ENCODE results near the gene GLRX3. TPM values are rescaled to one million over a fixed set of nuclear protein-coding genes. Genes with fewer than 3 reads are reported as not detected.

The GLRX3 gene
- polyA plus RNA-seq, 3 donors = 37.2 to 67.3 (median 65.7) TPM

GRCh38 chr10:130177250-130177649 is 41.1 kb downstream of the GLRX3 start:
- no peak overlapping the region for H3K27ac ChIP-seq (ENCODE audit: low read depth, low read length)
- 80 to 92% (median 86%) methylated on average over 7 of the region's 7 CpGs for WGBS, 3 donors

DNA sequence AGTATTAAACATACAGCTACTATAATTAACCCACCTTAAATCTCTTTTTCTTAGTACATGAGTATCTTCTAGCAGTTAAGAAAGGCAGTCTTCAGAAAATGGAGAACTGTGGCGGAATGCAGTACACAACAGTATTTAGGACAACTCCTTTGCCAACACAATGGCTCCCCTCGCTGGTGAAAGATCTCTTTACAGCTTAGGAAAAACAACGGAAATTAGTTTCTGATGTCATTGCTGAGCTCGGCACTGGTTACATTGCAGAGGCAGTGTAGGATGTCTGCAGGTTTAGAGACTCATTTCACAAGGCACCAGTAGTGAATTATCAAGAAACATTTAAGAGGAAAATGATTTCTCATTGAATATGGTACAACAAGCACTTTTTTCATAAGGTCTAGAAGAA is 43.4 kb downstream of the GLRX3 start:
- 29 to 54% (median 48%) methylated on average over 4 of the region's 4 CpGs for WGBS, 3 donors
- H3K27ac ChIP-seq (ENCODE audit: low read depth, low read length) = no peak overlapping the region

DNA sequence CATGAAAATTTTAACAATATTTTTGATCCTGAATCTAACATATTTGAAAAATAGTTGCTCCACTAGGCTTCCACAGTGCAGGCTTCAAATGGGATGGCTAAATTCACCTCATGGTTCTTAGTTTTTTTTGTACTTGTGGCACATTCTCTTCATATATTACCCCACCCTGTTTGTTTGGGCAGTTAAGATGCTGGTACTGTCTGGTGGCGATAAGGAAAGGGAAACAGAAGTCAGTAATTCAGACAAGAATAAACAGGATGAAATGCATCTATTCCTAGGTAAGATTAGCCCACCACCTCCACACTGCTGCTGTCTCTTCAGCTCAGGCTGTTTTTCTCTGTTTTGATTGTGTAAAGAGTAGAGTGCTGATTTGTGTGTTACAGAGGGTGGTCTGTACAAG is 44.2 kb downstream of the GLRX3 start:
- 88 to 100% (median 93%) methylated on average over 1 of the region's 1 CpG for WGBS, 3 donors
- no peak overlapping the region for H3K27ac ChIP-seq (ENCODE audit: low read depth, low read length)

- WGBS, 3 donors = 70 to 89% (median 73%) methylated on average over 5 of the region's 5 CpGs
Measured at GRCh38 chr10:130181858-130182257, 45.7 kb downstream of the GLRX3 start.

DNA sequence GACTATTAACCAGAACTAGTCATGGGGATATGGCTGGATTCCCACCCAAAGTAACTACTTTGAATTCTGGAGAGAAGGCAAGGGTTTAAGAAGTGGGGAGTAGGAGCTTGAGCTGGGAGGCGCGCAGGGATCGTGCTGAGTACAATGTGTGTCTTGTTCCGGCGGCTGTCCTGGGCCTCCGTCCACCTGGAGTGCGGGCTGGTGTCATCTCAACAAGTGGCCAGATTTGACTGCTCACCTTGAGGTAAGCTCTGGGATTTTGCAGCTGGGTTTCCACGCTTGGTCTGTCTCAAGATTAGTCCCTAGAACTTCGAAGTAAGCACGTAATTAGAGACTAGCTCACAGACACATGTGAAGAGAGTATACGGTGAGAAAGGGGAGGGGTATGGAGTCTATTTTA is 49.4 kb downstream of the GLRX3 start:
- no peak overlapping the region for H3K27ac ChIP-seq (ENCODE audit: low read depth, low read length)
- 89 to 93% (median 91%) methylated on average over 11 of the region's 11 CpGs for WGBS, 3 donors

More at GRCh38 chr10:130181858-130182257, 45.7 kb downstream of the GLRX3 start:
- H3K27ac ChIP-seq (ENCODE audit: low read depth, low read length) = no peak overlapping the region

DNA sequence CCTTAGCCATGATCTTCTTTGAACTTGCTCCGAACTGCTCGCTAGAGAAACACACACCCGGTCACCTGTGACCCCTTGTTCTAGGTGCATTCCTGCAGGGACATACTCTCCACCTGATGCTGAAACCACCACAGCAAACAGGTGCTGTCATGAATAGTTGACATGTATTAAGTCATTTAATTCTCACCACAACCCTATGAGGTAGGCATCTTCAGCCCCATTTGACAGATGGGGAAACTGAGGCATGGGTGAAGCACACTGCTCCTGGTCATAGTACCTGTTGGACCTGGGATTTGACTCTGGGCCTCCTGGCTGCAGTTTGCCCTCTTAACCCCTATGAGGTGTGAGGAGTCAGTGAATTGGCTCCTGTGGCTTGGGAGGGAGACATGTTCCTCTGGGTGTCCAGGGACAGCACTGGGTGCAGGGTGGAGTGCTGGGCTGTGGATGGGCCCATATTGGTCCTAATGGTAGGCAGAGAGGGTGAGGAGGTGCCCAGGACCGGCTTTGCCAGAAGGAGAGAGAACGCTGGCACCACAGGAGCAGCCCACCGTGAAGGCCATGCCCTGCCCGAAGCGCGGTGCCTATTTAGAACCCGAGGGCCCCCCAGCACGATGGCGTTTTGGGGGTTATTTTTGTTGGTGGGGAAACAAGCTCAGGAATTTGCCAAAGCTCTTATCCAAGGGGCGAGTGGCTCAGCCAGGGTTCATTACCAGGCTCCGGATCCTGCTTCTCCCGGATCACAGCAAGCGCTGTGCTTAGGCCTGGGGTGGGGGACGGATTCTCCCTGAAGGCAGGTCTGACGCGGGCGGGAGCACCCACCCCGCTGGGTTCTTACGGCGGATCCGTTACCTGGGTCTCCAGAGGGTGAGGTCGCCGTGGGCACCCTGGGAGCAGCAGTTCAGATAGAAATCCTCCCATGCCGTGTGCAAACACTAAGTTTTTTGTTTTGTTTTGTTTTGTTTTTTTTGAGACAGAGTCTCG is 52.3 kb downstream of the GLRX3 start:
- 92 to 94% (median 93%) methylated on average over 28 of the region's 28 CpGs for WGBS, 3 donors
- H3K27ac ChIP-seq (ENCODE audit: low read depth, low read length) = no peak overlapping the region

- 82 to 84% (median 83%) methylated on average over 25 of the region's 25 CpGs for WGBS, 3 donors
- H3K27ac ChIP-seq (ENCODE audit: low read depth, low read length) = no peak overlapping the region
Measured at GRCh38 chr10:130189608-130190054, 53.4 kb downstream of the GLRX3 start.

DNA sequence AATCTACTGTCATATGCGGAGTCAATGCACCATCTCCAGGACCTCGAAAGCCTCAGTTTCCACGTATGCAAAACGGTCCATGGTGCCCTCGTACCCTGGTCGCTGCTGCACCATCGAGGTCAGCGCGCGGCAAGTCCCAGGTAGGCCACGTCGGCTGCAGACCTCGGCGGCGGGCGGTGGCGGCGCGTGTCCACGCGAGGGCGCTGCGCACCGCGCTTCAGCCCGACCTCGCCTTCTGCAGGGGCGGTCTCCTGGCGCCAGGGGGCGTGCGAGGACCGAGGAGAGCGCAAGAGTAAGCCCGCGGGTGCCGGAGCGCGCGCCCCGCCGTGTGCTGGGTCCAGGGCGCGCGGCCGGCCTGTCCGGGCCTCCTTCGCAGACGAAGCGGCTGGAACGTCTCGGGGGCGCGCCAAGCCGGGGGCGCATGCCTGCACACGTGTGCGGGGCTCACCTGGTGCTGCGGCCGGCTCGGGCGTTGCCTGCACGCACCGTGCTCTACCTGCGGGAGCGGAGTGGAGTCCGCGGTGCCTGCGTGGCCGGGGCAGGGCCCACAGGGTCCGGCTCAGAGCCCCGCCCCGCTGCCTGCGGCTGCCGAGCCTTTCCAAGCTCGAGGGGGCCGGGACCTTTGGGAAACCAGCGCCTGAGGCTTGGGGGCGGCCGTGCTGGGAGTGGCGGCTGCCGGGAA is 54.0 kb downstream of the GLRX3 start:
- 2% methylated on average over 77 to 81 of the region's 81 CpGs for WGBS, 3 donors
- H3K27ac ChIP-seq (ENCODE audit: low read depth, low read length) = no peak overlapping the region

- no peak overlapping the region for H3K27ac ChIP-seq (ENCODE audit: low read depth, low read length)
- WGBS, 3 donors = 7 to 13% (median 11%) methylated on average over 19 to 25 of the region's 25 CpGs
Measured at GRCh38 chr10:130190737-130191115, 54.5 kb downstream of the GLRX3 start.

GRCh38 chr10:130191380-130191779 is 55.2 kb downstream of the GLRX3 start:
- 83 to 87% (median 86%) methylated on average over 22 of the region's 22 CpGs for WGBS, 3 donors

DNA sequence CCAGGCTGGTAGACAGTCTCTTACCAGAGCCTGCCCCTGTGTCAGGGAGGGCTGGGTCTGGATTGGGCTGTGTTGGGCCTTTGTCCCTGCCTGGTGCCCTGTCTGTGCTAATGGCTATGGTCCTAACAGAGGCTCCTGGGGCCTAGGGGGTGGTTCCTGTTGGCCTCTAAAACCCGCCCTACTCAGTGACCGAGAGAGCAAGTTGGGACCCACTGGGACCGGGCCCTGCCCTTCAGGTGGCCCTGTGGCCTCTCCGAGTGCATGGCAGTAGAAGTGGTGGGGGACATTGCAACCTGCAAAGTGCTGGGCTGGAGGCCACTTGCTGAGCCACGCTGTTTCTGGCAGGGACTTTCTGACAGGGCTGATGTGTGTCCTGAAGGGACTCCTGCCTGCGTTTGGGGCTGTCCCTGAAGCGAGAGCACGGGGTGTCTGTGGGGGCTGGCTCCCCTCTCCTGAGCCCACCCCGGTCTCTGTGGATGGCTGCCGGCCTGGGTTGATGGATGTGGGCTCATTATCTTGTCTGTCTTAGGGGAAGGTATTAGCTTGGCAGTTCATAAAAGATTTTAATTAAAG is 56.2 kb downstream of the GLRX3 start:
- H3K27ac ChIP-seq (ENCODE audit: low read depth, low read length) = no peak overlapping the region
- WGBS, 3 donors = 89 to 95% (median 92%) methylated on average over 10 of the region's 10 CpGs

More at GRCh38 chr10:130191380-130191779, 55.2 kb downstream of the GLRX3 start:
- H3K27ac ChIP-seq (ENCODE audit: low read depth, low read length) = no peak overlapping the region

- no peak overlapping the region for H3K27ac ChIP-seq (ENCODE audit: low read depth, low read length)
- 79 to 90% (median 85%) methylated on average over 5 of the region's 5 CpGs for WGBS, 3 donors
Measured at GRCh38 chr10:130193033-130193432, 56.8 kb downstream of the GLRX3 start.

- no peak overlapping the region for H3K27ac ChIP-seq (ENCODE audit: low read depth, low read length)
- 61 to 69% (median 64%) methylated on average over 16 of the region's 16 CpGs for WGBS, 3 donors
Measured at GRCh38 chr10:130193493-130194193, 57.5 kb downstream of the GLRX3 start.

DNA sequence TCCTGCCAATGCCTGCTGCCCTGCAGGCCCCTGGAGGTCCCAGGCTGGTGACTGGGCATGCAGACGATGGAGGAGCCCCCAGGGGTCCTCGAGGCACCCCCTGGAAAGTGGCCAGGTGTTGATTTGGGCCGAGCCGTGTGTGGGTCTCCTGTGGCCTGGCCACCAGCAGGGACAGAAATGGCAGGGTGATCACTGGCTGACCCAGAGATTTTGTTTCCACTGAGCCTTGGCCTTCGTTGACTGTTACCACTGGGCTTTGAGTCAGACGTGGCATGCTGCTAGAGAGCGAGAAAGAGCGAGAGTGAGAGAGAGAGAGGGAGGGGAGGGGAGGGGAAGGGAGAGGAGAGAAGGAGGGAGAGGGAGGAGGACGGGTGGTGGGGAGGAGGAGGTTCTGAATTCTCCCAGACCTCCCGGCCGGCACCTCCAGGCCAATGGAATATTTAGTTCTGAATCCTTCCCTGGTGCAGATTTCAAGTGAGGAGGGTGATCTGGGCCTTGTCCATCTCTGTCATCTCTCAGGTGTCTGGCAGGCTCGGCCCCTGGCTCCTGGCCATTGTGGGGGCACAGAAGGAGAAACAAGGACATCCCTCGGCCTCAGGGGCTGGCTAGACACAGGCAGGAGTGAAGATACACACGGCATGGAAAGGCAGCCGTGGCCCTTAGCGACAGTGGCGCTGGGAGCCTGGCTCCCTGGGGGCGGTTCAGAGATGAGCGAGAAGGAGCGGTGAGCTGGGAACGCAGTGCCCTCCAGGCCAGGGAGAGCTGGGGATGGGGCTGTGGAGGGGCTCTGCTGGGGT is 58.2 kb downstream of the GLRX3 start:
- H3K27ac ChIP-seq (ENCODE audit: low read depth, low read length) = no peak overlapping the region
- 63 to 69% (median 65%) methylated on average over 21 of the region's 21 CpGs for WGBS, 3 donors

GRCh38 chr10:130194991-130195645 is 58.9 kb downstream of the GLRX3 start:
- WGBS, 3 donors = 78 to 86% (median 82%) methylated on average over 14 to 19 of the region's 19 CpGs

DNA sequence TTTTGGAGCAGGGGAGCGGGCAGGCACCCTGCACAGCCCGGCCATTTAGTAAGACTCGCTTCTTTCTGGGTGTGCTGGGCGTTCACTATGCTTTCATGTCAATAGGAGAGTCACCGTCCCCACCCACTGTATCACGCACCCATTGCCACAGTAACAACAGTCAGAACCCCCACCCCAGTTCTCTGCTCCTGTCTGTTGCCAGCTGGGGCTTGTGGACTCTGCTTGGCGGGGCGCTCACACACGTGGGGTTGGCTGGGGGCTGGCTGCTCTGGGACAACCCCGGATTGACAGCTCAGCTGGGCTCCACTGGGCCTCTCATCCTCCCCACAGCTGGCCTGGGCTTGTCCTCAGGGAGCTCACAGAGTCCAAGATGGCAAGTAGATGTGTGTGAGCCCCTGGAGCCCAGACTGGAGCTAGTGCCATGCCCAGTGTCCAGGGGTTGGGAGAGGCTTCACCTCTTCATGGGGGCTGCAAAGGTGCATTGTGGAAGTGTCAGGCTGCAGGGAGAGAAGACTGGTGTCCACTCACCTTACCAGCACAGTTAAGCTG is 59.6 kb downstream of the GLRX3 start:
- 78 to 82% (median 80%) methylated on average over 10 of the region's 10 CpGs for WGBS, 3 donors

More at GRCh38 chr10:130194991-130195645, 58.9 kb downstream of the GLRX3 start:
- H3K27ac ChIP-seq (ENCODE audit: low read depth, low read length) = no peak overlapping the region

More for the DNA sequence above, 59.6 kb downstream of the GLRX3 start:
- no peak overlapping the region for H3K27ac ChIP-seq (ENCODE audit: low read depth, low read length)

Data from adipose tissue (tissue), 3 donors.